ENCODE data around the gene PTX4. TPM values are rescaled to one million over a fixed set of nuclear protein-coding genes. Genes with fewer than 3 reads are reported as not detected.

Gene PTX4
- total and polyA plus RNA-seq, 2 experiments from 2014 or later, result not detected

- Mint-ChIP-seq H3K4me1 (no peaks in the 10 kb centered on the region; the same call in 2 of the 3 replicates), H3K27ac (no peak overlapping the region), H3K36me3 (ENCODE audit: low read depth) (no peaks in the 10 kb centered on the region; the same call in 2 of the 3 replicates), H3K27me3 (ENCODE audit: insufficient read depth, low read depth, poor library complexity) (peaks cover 2% of the 10 kb centered on the region), H3K9me3 (no peaks in the 10 kb centered on the region), H3K4me3 (no peak overlapping the region)
- Histone ChIP-seq H3K4me3 (no peak overlapping the region), H3K27ac (ENCODE audit: low read depth) (no peak overlapping the region), H3K9me2 (ENCODE audit: insufficient read depth) (no peaks in the 10 kb centered on the region), H4K20me1 (replicated peaks; ENCODE audit: insufficient read depth) (no peaks in the 10 kb centered on the region), H3K27me3 (ENCODE audit: insufficient read depth) (no peaks in the 10 kb centered on the region), H3K4me2 (no peak overlapping the region), H3F3A (replicated peaks; ENCODE audit: low read depth) (no peaks in the 10 kb centered on the region), H3K4me1 (ENCODE audit: insufficient read depth) (no peaks in the 10 kb centered on the region), H3K36me3 (ENCODE audit: insufficient read depth) (no peaks in the 10 kb centered on the region), H2AFZ (no peak overlapping the region), H3K79me2 (replicated peaks; ENCODE audit: insufficient read depth) (no peaks in the 10 kb centered on the region)
- DNase-seq (ENCODE audit: low spot score) (peak; percentile 32), ATAC-seq (no peak)
- no peak for TF ChIP-seq REST (IDR thresholded peaks at IDR 0.05; ENCODE audit: unreplicated experiment)
- no peak for TF ChIP-seq JUNB (IDR thresholded peaks at IDR 0.05; ENCODE audit: unreplicated experiment)
- no peak for TF ChIP-seq EZH2phosphoT487 (IDR thresholded peaks at IDR 0.05; ENCODE audit: unreplicated experiment)
- no peak for TF ChIP-seq ZNF331 (CRISPR knock-in tag; IDR thresholded peaks at IDR 0.05; ENCODE audit: low read depth)
- TF ChIP-seq ZNF462 (CRISPR knock-in tag; IDR thresholded peaks at IDR 0.05), result no peak
- no peak for TF ChIP-seq CREB1 (CRISPR knock-in tag; IDR thresholded peaks at IDR 0.05; ENCODE audit: low read depth)
Observed at GRCh38 chr16:1535391-1536291, 46.9 kb upstream of the PTX4 start.
